HG02938 (cell line): ENCODE data around the gene ABCB11.

Source experiments
- ATAC-seq: cut with Tn5 transposase; IDR thresholded peaks from one replicate; pipeline ENCODE4 v1.9.1; 2021; ENCODE audit warnings: mild to moderate bottlenecking, moderate library complexity; ENCODE audit not compliant: unreplicated experiment

ABCB11 gene

DNA sequence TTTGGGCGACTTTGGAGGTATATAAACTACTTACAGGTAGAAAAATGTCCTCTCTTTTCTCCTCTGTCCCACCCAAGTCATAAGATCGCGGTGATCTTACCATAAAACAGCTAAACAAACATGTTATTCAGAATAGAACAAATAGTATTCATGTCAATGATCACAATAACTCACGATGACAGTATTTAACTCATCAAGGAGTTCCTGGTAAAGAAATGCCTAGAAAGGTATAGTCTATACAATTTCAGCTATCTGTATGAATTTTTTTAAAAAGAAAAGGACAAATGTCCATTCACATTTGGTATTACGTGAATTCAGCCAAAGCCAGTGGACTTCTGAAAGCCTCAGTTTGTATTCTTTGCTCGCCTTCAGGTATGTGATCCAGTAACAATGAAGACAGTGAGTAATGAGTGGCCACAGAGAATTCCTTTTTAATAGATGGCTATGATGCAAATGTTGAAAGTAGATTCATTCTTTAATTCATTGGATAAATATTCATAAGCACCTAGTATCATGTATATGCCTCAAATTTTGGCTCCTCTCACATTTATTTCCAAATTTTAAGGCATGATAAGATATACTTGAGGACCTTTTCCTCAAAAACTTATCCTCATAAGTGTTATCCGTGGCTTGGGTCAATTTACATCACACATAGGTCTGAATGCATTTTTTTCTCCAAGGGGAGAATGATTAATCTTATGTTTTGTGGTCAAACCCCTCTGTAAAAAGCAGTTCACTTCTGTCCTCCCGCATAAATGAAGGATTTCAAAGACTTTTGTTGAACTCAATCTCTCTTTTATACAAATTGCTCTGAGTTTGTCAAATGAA lies 20.3 kb downstream of the ABCB11 start:
- no peak for ATAC-seq

DNA sequence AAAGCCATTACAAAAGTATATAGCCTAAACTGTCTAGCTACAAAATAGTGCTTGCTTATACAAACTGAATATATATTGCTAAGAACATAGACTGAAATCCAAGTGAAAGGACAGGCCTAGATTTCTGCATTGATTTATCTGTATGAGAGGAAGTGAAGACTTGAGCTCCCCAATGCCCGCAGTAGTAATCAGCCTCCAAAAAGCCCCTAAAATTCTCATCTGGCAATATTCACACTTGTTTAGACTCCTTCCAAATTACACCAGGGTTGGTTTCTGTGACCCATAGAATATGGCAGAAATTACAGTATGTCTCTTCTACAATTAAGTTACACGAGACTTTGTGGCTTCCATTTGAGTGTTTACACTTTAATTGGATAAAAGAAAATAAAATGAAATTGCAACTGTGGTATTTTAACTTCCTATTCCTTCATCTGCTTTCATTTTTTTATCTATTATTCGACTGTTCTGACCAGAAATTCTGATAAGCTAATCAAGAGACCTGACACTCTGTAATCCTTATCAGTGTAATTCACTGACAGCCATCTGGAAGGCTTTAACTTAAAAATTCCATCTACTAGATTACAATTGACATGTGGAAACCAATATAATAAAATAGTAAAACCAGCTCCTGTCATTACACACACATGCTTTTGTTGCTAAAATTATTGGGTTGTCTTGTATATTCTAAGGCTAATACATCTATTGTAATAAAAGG lies 21.1 kb downstream of the ABCB11 start:
- no peak for ATAC-seq

DNA sequence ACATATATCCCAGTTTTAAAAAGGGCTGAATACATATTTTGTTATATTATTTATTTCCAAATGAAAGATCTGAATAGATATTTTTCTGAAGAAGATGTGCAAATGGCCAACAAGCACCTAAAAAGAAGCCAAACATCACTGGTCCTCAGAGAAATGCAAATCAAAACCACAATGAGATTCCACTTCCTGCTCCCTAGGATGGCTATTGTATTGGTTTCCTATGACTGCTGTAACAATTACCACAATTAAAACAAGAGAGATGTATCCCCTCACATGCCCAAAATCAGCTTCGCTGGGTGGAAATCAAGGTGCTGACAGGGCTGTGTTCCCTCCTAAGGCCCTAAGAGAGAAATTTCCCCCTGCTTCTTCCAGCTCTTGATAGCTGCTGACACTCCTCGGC lies 23.2 kb downstream of the ABCB11 start:
- no peak for ATAC-seq

DNA sequence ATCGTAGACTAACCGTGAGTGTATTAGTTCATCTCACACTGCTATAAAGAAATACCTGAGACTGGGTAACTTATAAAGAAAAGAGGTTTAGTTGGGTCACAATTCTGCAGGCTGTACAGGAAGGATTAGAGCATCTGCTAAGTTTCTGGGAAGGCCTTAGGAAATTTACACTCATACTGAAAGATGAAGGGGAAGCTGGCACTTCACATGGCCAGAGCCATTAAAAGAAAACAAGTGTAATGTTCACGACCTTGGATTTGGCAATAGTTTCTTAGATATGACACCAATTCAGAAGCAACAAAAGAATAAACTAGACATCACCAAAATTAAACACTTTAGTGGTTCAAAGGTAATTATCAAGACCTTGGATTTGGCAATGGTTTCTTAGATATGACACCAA lies 23.8 kb downstream of the ABCB11 start:
- ATAC-seq: no peak

DNA sequence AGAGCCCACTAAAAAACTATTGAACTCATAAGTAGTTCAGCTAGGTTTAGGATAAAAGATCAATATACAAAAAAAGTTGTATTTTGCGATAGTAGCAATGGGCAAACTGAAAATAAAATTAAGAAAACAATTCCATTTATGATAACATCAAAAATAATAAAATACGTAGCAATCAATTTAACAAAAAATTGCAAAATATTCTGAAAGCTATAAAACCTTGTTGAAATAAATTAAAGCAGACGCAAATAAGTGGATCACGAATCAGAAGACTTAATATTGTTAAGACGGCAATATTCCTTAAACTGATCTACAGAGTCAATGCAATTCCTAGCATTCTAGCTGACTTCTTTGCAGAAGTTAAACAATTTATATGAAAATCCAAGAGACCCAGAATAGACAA lies 24.5 kb downstream of the ABCB11 start:
- no peak for ATAC-seq

DNA sequence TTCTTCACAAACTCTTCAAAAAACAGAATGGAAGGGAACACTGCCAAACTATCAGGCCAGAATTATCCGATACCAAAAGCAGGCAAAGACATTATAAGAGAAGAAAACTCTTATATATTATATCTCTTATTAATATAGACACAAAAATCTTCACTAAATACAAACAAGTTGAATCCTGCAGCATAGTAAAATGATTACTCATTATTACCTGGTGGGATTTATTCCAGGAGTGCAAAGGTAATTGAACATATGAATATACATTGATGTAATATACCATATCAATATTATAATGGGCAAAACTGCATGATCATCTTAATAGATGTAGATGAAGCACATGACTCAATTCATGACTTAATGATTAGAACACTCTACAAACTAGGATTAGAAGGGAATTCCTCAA lies 25.1 kb downstream of the ABCB11 start:
- ATAC-seq: no peak

DNA sequence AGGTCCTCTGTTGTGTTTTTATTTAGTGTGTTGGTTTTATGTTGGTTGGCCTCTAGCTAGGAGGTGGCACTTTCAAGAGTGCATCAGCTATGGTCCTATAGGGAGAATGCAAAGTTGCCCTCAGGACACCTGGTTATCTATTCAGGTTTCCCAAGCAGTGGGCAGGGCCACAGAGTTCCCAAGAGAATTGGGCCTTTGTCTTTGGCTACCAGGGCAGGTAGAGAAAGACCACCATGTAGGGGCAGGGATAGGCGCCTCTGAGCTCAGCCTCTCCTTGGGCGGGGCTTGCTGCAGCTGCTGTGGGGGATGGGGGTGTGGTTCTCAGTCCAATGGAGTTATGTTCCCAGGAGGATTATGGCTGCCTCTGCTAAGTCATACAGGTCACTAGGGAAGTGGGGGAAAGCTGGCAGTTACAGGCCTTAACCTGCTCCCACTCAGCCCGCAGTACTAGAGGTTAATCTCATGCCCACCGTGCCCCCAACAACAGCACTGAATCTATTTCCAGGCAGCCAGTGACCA lies 26.0 kb downstream of the ABCB11 start:
- no peak for ATAC-seq

DNA sequence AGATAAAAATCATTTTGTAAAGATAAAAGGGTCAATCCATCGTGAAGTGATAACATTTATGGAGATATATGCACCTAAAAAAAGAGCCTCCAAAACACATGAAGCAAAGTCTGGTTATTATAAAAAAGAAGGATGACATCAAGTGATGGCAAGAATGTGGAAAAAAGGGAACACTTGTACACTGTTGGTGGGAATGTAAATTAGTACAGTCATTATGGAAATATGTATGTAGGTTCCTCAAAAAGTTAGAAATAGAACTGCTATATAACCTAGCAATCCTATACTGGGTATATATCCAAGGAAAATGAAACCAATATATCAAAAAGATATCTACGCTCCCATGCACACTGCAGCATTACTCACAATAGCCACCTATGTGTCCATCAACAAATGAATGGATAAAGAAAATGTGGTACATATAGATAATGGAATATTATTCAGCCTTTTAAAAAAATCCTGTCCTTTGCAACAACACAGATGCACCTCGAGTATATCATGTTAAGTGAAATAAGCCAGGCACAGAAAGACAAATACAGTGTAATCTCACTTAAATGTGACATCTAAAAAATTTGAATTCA lies 28.9 kb downstream of the ABCB11 start:
- no peak for ATAC-seq

DNA sequence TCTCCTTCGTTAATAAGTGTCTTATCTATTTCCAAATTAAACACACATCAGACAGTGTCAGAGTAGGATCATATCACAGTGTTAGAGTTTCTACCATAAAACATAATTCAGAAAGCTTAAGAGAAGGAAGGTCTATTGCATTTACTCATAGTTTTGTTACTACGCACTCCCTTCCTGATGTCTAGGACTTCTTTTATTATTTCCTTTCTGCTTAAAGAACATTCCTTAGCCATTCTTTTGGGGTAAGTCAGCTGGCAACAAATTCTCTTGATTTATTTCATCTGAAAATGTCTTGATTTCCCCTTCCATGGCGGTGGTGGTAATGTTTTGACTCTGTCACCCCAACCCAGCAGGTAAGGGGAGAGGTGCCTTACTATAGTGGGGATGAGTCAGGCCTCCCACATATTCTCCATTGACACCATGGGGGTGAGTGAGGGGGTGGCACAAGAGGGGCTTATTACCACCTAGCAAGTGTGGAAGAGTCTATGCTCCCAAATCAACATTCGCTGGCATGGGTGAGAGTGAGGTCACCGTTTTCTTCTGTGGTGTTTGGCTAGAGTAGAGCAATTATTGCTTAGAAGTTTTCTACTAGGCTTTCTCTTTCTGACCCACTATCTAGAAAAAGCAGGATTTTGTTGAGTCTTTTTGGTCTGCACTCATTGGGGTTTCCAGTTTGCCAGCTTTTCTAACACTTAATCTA lies 29.9 kb downstream of the ABCB11 start:
- ATAC-seq: no peak

DNA sequence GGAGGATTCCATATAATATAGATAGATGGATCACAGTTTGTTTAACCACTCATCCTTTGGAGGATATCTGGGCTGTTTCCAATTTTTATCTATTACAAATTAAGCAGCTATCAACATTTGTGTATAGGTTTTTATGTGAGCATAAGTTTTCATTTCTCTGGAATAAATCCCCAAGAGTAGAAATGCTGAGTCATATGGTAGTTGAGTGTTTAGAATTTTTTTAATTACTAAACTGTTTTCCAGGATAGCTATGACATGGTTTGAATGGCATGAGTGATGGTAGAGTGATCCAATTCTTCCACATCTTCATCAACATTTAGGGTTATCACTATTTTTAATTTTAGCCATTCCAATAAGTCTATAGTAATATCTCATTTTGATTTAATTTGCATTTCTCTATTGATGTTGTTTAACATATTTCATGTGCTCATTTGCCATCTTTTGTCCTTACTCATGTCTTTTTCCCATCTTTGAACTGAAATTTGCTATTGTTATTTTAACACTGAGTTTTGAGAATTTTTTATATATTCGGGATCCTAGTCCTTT lies 31.4 kb downstream of the ABCB11 start:
- ATAC-seq: no peak

DNA sequence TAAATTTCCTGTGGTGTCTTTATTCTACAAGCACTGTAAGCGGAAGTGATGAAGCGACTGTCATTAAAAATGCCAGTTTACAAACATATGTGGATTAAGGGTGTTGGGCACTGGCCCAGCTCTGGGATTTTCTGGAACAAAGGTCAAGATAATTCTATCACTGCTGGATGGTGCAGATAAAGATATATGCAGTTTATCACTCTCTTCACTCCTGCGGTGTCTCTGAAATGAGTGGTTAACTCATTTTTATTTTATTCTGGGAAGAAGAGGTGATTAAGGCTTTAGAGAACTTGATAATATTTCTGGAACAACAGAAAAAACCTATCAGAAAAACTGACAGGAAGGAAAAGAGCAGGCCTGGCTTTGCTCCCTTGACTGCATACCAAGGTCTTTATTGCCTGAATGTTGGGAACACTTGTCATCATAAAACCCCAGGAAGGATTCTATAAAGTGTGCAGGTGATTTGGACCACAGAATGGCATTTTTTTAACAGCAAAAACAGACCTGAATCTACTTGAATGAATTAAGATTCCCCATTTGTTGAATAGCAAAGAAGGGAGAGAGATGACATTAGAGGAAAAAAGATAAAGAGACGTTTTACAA lies 32.4 kb downstream of the ABCB11 start:
- ATAC-seq: no peak

DNA sequence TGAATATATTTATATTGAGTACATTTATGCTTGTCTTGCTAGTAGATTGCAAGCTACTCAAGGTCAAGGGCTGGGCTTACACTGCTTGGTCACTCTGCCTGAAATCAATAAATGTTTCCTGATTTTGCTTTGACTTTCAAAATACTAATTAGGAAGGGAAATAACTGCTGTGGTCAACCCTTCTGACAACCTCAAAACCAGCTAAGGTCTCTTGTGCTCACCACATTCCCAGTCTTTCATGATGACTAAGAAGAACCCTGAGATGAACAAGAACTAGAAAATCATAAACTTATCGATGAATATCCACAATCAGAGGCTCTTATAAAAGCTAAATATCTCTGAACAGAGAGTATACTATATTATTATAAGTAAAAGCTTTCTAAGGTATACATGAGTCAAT lies 33.3 kb downstream of the ABCB11 start:
- no peak for ATAC-seq

DNA sequence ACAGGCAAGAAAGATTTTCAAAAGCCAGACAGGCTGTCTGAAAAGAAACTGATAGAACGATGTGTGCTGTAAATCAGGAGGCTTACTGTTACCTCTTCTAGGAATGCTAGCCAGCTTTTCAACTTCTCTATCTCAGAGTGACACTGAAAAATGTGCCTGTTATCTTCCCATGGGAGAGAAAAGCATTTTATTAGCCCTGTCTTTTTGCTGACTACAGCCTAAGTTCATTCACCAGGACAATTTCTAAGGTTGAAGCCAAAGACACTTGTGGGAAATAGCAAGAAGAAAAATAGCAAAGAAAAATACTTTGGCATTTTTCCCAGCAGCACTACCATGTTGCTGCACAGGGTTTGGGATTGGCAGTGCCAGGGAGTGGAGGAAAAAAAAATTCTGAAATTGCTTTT lies 34.0 kb downstream of the ABCB11 start:
- ATAC-seq: no peak

DNA sequence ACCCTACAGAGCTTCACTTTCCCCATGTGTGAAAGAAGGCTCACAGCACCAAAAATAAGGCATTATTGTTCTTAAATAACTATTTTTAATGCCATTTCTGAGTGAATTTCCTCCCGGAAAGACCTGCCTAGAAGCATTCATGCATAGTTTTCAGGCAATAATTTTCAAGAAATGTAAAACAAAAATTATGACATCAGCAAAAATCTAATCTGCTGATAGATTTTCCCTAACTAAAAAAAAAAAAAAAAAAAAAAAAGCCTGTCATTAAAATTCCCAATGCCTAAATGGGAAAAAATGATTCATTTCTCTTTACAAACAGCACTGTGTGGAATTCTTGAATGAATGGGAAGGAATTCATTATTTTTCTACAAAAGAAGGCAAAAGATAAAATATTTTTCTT lies 35.4 kb downstream of the ABCB11 start:
- ATAC-seq: no peak

DNA sequence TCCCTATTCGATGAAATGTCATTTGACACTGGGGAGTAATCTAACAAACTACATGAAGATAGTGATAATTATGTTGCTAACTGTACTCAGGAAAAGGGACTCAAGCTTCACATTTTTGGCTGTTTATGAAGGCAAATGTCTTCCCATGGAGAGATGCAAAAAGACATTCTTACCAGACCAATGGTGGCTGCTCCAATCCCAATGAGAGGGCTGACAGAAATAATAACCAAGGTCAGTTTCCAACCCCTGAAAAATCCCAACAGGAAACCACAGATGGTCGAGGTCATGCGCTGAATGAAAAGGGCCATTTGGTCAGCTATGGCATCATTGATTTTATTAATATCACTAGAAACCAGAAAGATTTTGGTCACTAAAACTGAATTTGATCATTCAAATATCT lies 37.6 kb downstream of the ABCB11 start:
- ATAC-seq: no peak

DNA sequence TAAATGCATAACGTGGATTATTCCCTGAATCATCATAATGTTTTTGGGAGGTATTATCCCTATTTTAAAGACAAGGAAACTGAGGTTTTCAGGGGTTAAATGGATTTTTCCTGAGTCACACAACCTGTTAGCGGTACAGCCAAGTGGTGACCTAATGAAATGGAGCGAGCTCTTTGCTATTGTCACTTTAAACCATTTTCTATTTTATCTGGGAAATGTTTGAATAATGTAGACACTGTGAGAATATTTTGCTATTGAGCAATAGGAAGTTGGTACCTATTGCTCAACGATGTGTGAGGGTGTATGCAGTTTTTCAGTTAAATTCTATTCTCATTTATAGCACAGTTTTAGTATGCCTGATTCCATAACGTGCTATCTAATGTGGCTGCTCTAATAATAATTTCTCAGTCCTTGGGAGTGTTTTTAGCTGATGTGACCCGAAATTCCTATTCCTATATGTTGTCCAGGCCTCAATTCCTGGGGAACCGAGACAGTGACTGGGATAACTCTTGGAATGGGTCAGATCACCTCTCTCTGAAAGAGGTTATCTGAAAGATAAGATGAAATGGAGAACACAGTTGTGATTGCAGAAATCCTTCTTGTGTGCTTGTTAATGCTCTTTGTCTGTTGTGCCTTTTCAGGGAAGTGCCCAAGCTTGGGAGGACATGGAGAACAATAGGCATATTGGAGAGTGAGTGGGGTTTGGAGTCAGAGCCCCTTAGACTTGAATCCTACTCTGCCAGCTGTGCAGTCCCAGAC lies 38.4 kb downstream of the ABCB11 start:
- ATAC-seq: no peak

DNA sequence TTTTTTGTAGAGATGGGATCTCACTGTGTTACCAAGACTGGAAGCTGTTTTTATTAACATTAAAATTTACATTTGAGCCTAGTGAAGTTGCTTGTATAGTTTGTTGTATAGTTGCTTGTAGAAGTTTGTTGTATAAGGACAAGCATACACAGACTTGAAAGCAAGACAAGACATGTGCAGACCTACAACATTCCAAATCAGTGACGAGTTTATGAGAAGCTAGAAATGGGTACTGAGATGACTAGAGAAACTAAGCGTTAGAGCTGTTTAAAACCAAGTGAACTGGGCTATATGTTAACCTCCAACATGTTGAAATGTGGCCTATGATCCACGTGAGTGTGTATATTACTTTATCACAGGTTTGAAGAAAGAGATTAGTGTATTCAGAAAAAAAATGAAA lies 39.1 kb downstream of the ABCB11 start:
- no peak for ATAC-seq

DNA sequence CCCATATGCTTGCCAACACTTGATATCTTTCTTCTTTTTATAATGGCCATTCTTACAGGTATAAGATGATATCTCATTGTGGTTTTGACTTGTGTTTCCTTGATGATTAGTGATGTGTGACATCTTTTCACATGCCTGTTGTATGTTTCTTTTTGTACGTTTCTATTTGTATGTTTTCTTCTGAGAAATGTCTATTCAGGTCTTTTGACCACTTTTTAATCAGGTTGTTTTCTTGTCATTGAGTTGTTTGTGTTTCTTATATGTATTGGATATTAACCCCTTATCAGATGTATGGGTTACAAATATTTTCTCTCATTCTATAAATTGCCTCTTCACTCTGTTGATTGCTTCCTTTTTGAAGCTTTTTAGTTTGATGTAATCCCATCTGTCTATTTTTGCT lies 42.4 kb downstream of the ABCB11 start:
- ATAC-seq: no peak

DNA sequence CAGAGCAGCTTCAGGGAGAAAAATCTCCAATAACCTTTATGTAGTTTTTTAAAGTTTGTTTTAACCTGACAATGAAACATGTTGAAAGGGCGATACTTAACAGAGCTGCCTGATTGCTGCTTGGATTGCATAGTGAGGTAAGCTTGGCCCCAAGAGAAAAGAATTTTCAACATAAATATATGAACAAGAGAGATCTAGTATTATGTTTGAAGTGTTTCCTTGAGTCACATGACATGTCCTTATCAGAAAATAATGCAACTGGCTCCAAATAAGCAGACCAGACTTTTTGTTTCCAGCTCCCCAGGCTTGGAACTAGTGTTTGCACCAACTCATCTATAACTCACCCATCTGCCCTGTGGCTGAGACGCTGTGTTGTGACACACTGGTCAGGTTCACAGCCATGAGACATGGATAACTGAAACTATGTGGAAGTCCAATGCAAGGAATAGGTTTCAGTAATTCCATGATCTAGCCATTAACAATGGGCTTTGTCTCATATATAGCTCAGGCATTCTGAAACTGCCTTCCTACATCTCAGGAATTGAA lies 44.7 kb downstream of the ABCB11 start:
- ATAC-seq: no peak

DNA sequence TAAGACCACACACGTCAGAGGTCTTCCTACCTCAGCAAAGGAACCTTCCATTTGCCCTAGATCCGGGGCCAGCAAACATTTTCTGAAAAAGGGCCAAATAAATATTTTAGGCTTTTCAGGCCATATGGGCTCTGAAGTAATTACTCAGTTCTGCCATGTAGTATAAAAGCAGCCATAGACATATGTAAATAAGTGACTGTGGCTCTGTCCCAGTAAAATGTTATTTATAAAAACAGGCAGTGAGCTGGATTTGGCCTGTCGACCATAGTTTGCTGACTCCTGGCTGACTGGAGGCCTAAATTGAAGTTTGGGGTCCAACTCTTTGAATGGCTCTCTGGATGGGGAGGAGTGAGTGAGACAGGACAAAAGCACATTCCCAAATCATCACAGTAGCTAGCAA lies 49.5 kb downstream of the ABCB11 start:
- ATAC-seq: no peak
